ENCODE results near the gene GPR141.

Gene GPR141

GRCh38 chr7:37683246-37684120, at the start of gene GPR141:
Gene GPR141, plus strand, starts transcription at chr7:37683766. Its CDS starts 56,628 bp downstream, at chr7:37740394.
- no peak for DNase-seq

- no peak for DNase-seq
These were observed 48.2 kb upstream of the GPR141 start for GRCh38 chr7:37635346-37635745.

- no peak for DNase-seq
These were observed 41.5 kb upstream of the GPR141 start for GRCh38 chr7:37642028-37642540.

GRCh38 chr7:37643876-37644275, 39.7 kb upstream of the GPR141 start:
- no peak for DNase-seq

- no peak for DNase-seq
These were observed 38.1 kb upstream of the GPR141 start for GRCh38 chr7:37645282-37646050.

GRCh38 chr7:37656913-37657530, 26.5 kb upstream of the GPR141 start:
- DNase-seq, result no peak

GRCh38 chr7:37657816-37658215, 25.8 kb upstream of the GPR141 start:
- no peak for DNase-seq

GRCh38 chr7:37659971-37660565, 23.5 kb upstream of the GPR141 start:
- DNase-seq, result no peak

GRCh38 chr7:37660614-37661013, 23.0 kb upstream of the GPR141 start:
- DNase-seq, result no peak

- no peak for DNase-seq
These were observed 19.9 kb upstream of the GPR141 start for GRCh38 chr7:37663693-37664092.

GRCh38 chr7:37665352-37666022, 18.1 kb upstream of the GPR141 start:
- no peak for DNase-seq

GRCh38 chr7:37666026-37666799, 17.4 kb upstream of the GPR141 start:
- no peak for DNase-seq

GRCh38 chr7:37669818-37670217, 13.7 kb upstream of the GPR141 start:
- DNase-seq, result no peak

- no peak for DNase-seq
These were observed 13.1 kb upstream of the GPR141 start for GRCh38 chr7:37670436-37670835.

GRCh38 chr7:37671876-37672275, 11.7 kb upstream of the GPR141 start:
- DNase-seq, result no peak

GRCh38 chr7:37672926-37673325, 10.6 kb upstream of the GPR141 start:
- DNase-seq, result no peak

- no peak for DNase-seq
These were observed 10.0 kb upstream of the GPR141 start for GRCh38 chr7:37673523-37673922.

- DNase-seq, result no peak
These were observed 9.0 kb upstream of the GPR141 start for GRCh38 chr7:37674531-37674930.

GRCh38 chr7:37675749-37676148, 7.8 kb upstream of the GPR141 start:
- no peak for DNase-seq

GRCh38 chr7:37684927-37685326, 1.4 kb downstream of the GPR141 start:
- no peak for DNase-seq

GRCh38 chr7:37686556-37687345, 3.2 kb downstream of the GPR141 start:
- DNase-seq, result no peak

Data from NCI-H1417 treated with DMSO at 0.1 percent for 48 hours (cell line).